KG1 (cell line): ENCODE results near the gene TPO.
"Not testable (repeated sequence)": the region's sequence is repeated elsewhere in the genome, so short reads cannot be mapped to it uniquely, and the experiment has no call there.

Experiments
- DNase-seq: peaks from one replicate; lab custom pipeline; 2025; lab: John Stamatoyannopoulos, UW

The TPO gene

DNA sequence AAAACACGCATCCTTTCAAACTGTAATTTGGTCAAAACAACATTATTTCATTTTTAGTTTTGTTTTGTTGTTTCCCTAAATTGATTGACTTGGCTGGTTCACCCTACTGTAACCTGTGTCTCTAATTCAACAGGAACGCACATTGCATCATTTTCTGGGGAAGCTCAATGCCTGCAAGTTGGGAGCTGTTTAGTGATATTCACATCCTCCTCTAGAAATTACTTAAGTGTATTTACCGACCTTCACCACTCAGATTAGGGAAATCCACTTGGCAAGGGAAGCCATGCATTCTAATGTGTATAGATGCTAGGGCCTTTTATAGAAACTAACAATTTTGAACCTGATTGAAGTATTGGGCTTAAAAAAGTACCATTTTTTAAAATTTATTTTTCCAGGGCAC is 7.3 kb upstream of the TPO start:
- DNase-seq, result no peak

- DNase-seq, result no peak
Observed at GRCh38 chr2:1406434-1406833, 6.8 kb upstream of the TPO start.

DNA sequence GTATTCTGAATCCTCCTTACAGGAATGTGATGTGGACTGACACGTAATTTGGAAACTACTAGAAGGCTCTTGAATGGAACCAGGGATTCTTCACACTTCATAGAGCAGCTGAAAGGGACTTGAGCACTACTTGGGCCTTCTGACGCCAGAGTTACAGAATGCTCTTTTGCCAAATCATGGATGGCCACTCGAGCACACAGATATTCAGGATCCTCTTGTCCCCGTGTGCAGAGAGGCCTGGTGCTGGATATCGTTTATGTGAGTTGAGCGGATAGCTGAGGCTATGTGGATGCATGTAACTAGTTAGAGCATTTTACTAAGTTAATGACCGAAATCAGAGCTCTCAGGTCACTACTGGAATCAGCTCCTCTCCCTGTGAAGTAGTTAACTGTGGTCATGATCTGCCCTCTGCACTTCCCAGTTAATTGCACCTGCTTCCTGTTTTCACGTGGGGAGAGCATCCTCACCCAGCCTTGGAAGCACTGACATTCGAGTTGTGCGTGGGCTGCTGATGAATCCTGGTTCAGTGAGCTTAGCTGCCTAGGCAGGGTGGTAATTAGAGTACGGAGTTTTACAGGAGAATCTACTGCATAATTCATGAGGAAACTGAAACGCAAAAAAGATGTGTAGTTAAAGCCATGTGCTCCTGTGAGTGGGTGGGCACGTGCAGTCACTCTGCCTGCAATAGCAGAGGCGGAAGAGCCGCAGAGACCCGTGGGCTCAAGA is 5.2 kb upstream of the TPO start:
- no peak for DNase-seq

DNA sequence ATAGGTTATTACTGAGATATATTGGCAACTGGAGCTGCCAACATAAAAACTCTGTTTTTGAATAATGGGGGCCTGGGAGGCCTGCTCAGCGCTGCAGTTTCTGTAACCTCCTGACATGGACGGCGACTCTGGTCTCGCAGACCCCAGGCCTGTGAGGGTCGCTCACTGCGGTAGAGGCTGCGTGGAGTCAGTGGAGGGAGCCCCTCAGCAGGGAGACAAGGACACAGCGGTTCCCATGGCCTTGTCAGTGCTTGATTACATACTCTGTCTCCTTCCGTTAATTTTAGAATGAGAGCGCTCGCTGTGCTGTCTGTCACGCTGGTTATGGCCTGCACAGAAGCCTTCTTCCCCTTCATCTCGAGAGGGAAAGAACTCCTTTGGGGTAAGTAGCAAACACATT is 858 bp downstream of the TPO start:
- DNase-seq, result no peak

GRCh38 chr2:1414901-1415300 is 1.6 kb downstream of the TPO start:
- DNase-seq, result not testable (repeated sequence)

- DNase-seq, result no peak
Observed at GRCh38 chr2:1415501-1415900, 2.2 kb downstream of the TPO start.

DNA sequence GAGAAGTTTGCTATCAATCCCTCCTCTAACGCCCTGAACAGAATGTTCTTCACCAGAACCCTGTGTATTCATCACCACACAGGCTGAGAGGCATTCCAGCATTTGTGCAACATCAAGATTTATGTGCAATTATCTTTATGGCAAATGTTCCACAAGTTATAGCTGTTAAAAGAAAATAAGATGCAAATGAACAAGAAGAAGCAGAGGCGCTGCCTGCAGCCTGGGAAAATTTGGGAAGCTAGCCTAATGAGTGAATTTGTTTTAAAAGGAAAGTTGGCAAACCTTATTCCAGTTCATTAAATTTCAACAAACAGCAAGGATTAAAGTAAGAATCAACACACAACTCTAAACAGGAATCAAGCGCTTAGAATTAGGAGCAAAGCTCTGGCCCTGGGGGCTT is 5.3 kb downstream of the TPO start:
- no peak for DNase-seq

DNA sequence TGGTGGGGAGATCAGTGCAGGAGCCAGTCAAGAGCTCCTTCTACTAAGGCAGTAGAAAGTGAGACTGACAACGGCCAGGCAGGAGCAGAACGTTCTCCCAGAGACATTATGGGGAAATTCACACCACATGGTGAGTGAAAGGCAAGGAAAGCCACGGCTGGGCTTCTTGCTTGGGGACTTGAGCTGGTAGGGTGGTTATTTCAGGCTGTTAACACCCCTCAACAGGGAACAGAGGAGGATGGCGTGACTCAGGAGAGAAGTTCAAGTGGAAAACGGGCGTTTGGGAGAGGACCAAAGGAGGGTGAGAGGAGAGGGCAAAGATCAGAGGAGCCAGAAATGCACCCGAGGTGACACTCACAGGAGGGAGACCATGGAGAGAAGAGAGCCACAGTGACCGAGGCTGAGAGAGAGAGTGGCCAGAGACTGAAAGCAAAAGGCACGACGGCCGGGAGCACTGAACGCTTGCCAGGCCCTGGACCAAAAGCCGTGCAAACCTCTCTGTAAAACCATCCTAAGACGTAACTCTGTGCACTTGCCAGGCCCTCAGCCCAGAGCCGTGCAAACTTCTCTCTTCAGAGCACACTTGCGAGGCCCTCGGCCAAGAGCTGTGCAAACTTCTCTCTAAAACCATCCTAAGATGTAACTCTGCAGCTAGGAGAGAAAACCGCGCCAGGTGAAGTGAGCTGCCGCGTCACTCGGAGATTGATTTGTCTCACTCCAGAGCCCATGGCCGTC is 7.7 kb downstream of the TPO start:
- DNase-seq, result no peak

DNA sequence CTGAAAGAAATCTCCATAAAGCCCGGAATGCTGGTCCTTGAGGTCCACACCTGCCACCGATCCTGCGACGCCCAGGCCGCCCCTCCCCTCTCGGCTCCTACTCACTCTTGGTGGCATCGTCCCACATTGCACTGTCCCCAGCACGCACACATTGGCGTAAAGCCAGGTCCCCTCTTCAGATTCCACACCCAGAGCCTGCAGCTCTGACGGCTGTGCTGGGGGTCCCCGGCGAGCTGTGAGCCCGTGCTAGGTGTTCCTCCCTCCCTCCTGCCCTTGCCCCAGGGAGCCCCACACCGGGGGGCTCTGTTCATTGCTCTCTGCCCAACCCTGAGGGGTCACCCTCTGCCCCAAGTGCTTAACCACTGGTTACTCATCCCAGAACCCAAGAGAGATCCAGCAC is 8.5 kb downstream of the TPO start:
- no peak for DNase-seq

GRCh38 chr2:1422131-1422530 is 8.9 kb downstream of the TPO start:
- no peak for DNase-seq

DNA sequence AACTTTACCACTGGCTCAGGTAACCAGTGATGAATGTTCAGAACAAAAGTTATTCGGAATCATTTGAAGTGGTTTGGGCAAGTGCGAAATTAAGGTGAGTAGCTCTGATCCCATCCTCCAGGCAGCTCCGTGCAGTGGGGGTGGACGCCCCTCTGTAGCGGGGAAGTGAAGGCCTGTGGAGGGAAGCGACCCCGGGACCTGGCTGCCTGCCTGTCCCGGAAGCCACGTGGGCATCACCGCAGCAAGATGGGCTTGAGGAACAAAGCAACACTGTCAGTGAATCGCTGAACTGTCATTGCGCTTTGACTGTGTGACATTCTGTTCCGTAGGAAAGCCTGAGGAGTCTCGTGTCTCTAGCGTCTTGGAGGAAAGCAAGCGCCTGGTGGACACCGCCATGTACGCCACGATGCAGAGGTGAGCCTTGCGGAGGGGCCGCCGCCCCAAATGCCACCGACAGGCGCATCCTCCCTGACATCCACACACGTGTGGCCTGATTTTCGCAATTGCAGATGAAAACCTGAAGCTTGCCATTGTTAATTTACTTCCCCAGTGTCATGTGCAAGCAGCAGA is 9.5 kb downstream of the TPO start:
- no peak for DNase-seq

DNA sequence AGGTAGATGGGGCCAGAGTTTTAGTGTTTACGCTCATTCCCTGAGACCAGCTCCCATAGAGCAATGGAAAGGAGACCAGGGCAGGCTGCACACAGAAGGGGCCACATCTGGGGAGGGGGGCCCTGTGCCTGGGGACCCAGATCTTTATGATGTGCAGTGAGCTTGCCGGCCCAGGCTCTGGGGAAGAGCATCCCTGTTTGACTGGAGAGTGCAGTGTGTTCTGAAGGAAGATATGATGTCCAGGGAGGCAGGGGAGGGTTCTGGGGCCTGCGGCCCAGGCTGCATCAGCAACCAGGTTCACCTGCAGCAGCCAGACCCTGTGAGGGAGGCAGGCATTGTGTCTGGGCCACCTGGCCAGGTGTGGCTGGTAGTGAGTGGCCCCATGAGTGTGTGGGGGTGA is 13.8 kb downstream of the TPO start:
- no peak for DNase-seq

- DNase-seq, result no peak
Observed at GRCh38 chr2:1429895-1430294, 16.6 kb downstream of the TPO start.

DNA sequence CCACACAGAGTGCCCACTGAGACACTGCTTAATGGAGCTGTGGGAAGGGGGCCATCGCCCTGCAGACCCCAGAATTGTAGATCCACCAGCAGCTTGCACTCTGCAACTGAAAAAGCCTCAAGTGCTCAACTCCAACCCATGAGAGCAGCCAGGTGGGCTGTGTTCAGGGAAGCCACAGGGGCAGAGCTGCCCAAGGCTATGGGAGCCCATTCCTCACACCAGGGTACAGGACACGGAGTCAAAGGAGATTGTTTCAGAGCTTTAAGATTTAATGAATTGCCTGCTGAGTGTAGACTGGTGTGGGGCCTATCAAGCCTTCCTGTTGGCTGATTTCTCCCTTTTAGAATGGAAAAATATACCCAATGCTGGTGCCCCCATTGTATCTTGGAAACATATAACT is 17.2 kb downstream of the TPO start:
- DNase-seq, result no peak

DNA sequence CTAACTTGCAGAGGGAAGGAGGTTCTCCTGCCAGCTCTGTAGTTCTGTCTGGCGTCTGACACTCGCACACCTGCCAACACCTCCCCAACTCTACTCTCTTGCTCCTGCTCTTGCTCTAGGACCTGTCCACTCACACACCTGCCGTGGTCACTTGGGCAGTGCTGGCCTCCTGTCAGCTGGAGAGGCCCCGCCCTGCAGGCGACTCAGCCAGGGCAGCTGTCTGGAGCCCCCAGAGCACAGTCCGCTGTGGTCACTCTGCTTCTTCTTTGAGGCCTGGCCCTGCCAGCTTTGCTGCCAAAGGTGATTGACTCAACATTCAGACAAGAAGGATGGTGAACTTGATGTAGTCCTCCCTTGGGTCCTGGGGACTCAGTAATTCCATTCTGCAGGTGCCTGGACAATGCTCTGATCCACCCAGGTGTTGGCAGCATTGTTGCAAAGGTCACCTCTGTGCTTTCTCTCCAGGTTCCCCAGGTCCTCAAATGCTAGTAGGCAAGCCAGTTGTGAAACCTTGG is 18.7 kb downstream of the TPO start:
- no peak for DNase-seq

- no peak for DNase-seq
Observed at GRCh38 chr2:1432726-1433125, 19.5 kb downstream of the TPO start.

DNA sequence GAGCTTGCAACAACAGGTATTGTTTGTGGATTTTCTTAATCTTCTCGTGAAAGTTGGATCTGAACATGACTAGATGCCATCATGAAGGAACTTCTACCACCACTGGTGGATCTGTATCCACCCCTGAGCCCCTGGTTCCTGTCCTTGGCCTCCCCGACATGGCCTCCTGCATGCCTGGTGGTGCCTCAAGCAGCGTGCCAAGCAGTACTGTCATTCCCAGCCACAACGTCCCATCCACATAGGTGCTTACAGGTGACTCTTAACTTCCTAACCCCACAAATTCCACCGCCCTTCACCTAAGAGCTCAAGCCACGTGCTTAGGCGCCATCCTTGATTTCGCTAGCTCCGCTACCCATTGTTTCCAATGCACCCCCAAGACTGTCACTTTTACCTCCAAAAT is 23.1 kb downstream of the TPO start:
- no peak for DNase-seq

GRCh38 chr2:1437101-1437500 is 23.8 kb downstream of the TPO start:
- DNase-seq, result no peak

- no peak for DNase-seq
Observed at GRCh38 chr2:1437537-1437936, 24.3 kb downstream of the TPO start.

GRCh38 chr2:1438972-1439371 is 25.7 kb downstream of the TPO start:
- no peak for DNase-seq

- no peak for DNase-seq
Observed at GRCh38 chr2:1440581-1440980, 27.3 kb downstream of the TPO start.

GRCh38 chr2:1446301-1446700 is 33.0 kb downstream of the TPO start:
- DNase-seq, result no peak

- DNase-seq, result no peak
Observed at GRCh38 chr2:1448009-1448408, 34.7 kb downstream of the TPO start.
